H9 (cell line): ENCODE results near the gene IGSF1. TPM values are rescaled to one million over a fixed set of nuclear protein-coding genes. Genes with fewer than 3 reads are reported as not detected.

ENCODE experiments used
- DNase-seq: peaks from one replicate; pipeline ENCODE4 v3.0.0-alpha.2; 2017
- H2AFZ ChIP-seq: one replicate; pipeline ENCODE4 v1.6.1; 2013; ENCODE audit warnings: mild to moderate bottlenecking, low read length, control low read depth, moderate library complexity
- H2AK5ac ChIP-seq: 2 replicates; pipeline ENCODE4 v1.6.1; 2013; ENCODE audit warnings: low read length, control low read depth, mixed read lengths; ENCODE audit not compliant: insufficient read length
- H2BK120ac ChIP-seq: one replicate; pipeline ENCODE4 v1.6.1; 2013; ENCODE audit warnings: low read depth, mild to moderate bottlenecking, low read length, control low read depth, inconsistent platforms; ENCODE audit not compliant: poor library complexity, severe bottlenecking
- H2BK12ac ChIP-seq: 2 replicates; pipeline ENCODE4 v1.6.1; 2013; ENCODE audit warnings: low read length, control low read depth, mixed read lengths, low read depth; ENCODE audit not compliant: insufficient read length
- H2BK15ac ChIP-seq: 2 replicates; pipeline ENCODE4 v1.6.1; 2013; ENCODE audit warnings: low read depth, low read length, control low read depth
- H2BK20ac ChIP-seq: one replicate; pipeline ENCODE4 v1.6.1; 2013; ENCODE audit warnings: low read depth, mild to moderate bottlenecking, low read length, control low read depth, inconsistent platforms; ENCODE audit not compliant: poor library complexity, severe bottlenecking
- H2BK5ac ChIP-seq: 2 replicates; pipeline ENCODE4 v1.6.1; 2013; ENCODE audit warnings: low read length, control low read depth, mixed read lengths; ENCODE audit not compliant: insufficient read length
- H3K14ac ChIP-seq: 2 replicates; pipeline ENCODE4 v1.6.1; 2013; ENCODE audit warnings: low read length, control low read depth; ENCODE audit not compliant: insufficient read depth
- H3K18ac ChIP-seq: 2 replicates; pipeline ENCODE4 v1.6.1; 2013; ENCODE audit warnings: low read depth, mild to moderate bottlenecking, mixed read lengths, low read length, control low read depth; ENCODE audit not compliant: insufficient read length
- H3K23ac ChIP-seq: 2 replicates; pipeline ENCODE4 v1.6.1; 2013; ENCODE audit warnings: low read length, control low read depth, mixed read lengths, low read depth; ENCODE audit not compliant: insufficient read length
- H3K23me2 ChIP-seq: 2 replicates; pipeline ENCODE4 v1.6.1; 2013; ENCODE audit warnings: low read depth, mild to moderate bottlenecking, mixed read lengths, low read length, control low read depth; ENCODE audit not compliant: insufficient read length, poor library complexity, severe bottlenecking
- H3K27ac ChIP-seq: 2 replicates; pipeline ENCODE4 v1.5.1; 2013; ENCODE audit warnings: low read length, control low read depth, mixed read lengths, low read depth; ENCODE audit not compliant: insufficient read length
- H3K27me3 ChIP-seq: 2 replicates; pipeline ENCODE4 v1.6.1; 2013; ENCODE audit warnings: low read length, control low read depth, inconsistent platforms; ENCODE audit not compliant: insufficient read depth
- H3K4ac ChIP-seq: 2 replicates; pipeline ENCODE4 v1.6.1; 2013; ENCODE audit warnings: low read depth, mild to moderate bottlenecking, control low read depth, inconsistent platforms, low read length, moderate library complexity
- H3K4me1 ChIP-seq: 2 replicates; pipeline ENCODE4 v1.6.1; 2013; ENCODE audit warnings: low read length, control low read depth, inconsistent platforms; ENCODE audit not compliant: insufficient read depth
- H3K4me2 ChIP-seq: 2 replicates; pipeline ENCODE4 v1.6.1; 2013; ENCODE audit warnings: low read length, control low read depth, mixed read lengths; ENCODE audit not compliant: insufficient read length, insufficient read depth
- H3K56ac ChIP-seq: 2 replicates; pipeline ENCODE4 v1.6.1; 2013; ENCODE audit warnings: low read depth, mild to moderate bottlenecking, mixed read lengths, low read length, control low read depth; ENCODE audit not compliant: insufficient read length
- H3K79me1 ChIP-seq: 2 replicates; pipeline ENCODE4 v1.6.1; 2013; ENCODE audit warnings: low read depth, mild to moderate bottlenecking, moderate library complexity, low read length, control low read depth, inconsistent platforms; ENCODE audit not compliant: insufficient read depth, poor library complexity, severe bottlenecking
- H3K79me2 ChIP-seq: 2 replicates; pipeline ENCODE4 v1.6.1; 2013; ENCODE audit warnings: low read length, control low read depth, inconsistent platforms; ENCODE audit not compliant: insufficient read depth
- H3K9ac ChIP-seq: 2 replicates; pipeline ENCODE4 v1.6.1; 2013; ENCODE audit warnings: low read length, control low read depth, mixed read lengths; ENCODE audit not compliant: insufficient read length; ENCODE audit errors: extremely low read depth
- H3K9me3 ChIP-seq: one replicate; pipeline ENCODE4 v1.6.1; 2013; ENCODE audit warnings: low read depth, low read length, inconsistent platforms; ENCODE audit not compliant: control insufficient read depth
- H3T11ph ChIP-seq: one replicate; pipeline ENCODE4 v1.6.1; 2013; ENCODE audit warnings: mild to moderate bottlenecking, low read length, control low read depth, inconsistent platforms
- H4K20me1 ChIP-seq: one replicate; pipeline ENCODE4 v1.6.1; 2013; ENCODE audit not compliant: control insufficient read depth, insufficient read length, insufficient read depth
- H4K5ac ChIP-seq: 2 replicates; pipeline ENCODE4 v1.6.1; 2013; ENCODE audit warnings: low read depth, mild to moderate bottlenecking, mixed read lengths, low read length, control low read depth; ENCODE audit not compliant: insufficient read length
- H4K8ac ChIP-seq: replicated peaks from 2 replicates; pipeline ENCODE4 v1.6.1; 2013; ENCODE audit warnings: low read length, control low read depth, mixed read lengths, low read depth; ENCODE audit not compliant: insufficient read length
- H4K91ac ChIP-seq: 2 replicates; pipeline ENCODE4 v1.6.1; 2013; ENCODE audit warnings: low read depth, mild to moderate bottlenecking, moderate library complexity, mixed read lengths, low read length, control low read depth; ENCODE audit not compliant: insufficient read length
- H3K27ac Mint-ChIP-seq, 3 experiments: 2 replicates in 2 of 3; 3 replicates in 1 of 3; pipeline ENCODE4 v1.8.0; 2020 to 2021; ENCODE audit warnings: mixed read lengths in 3 of 3, mild to moderate bottlenecking in 1 of 3, moderate library complexity in 1 of 3
- H3K27me3 Mint-ChIP-seq: 2 replicates; pipeline ENCODE4 v1.8.0; 2021; ENCODE audit warnings: low read depth, mild to moderate bottlenecking, moderate library complexity, mixed read lengths
- H3K36me3 Mint-ChIP-seq, 3 experiments: 2 replicates in 2 of 3; 3 replicates in 1 of 3; pipeline ENCODE4 v1.8.0; 2020 to 2021; ENCODE audit warnings: low read depth in 3 of 3, mixed read lengths in 3 of 3; ENCODE audit not compliant: insufficient read depth in 1 of 3
- H3K4me1 Mint-ChIP-seq, 2 experiments: 2 replicates each; pipeline ENCODE4 v1.8.0; 2020; ENCODE audit warnings: mixed read lengths in 2 of 2
- H3K4me3 Mint-ChIP-seq, 2 experiments: 2 replicates in 1 of 2; 3 replicates in 1 of 2; pipeline ENCODE4 v1.8.0; 2020 to 2021; ENCODE audit warnings: mild to moderate bottlenecking in 2 of 2, mixed read lengths in 2 of 2, moderate library complexity in 1 of 2
- H3K9me3 Mint-ChIP-seq, 2 experiments: 2 replicates in 1 of 2; 3 replicates in 1 of 2; pipeline ENCODE4 v1.8.0; 2020; ENCODE audit warnings: mild to moderate bottlenecking in 2 of 2, mixed read lengths in 2 of 2, moderate library complexity in 1 of 2
- WGBS: extraction: QIAGEN DNeasy Blood & Tissue Kit; methylation state at CpG from one replicate; pipeline ENCODE4 v1.1.7; 2013; ENCODE audit warnings: missing lambda C conversion rate, low lambda C conversion rate, mixed read lengths; ENCODE audit not compliant: insufficient read length; ENCODE audit errors: extremely low coverage; 5-methylcytosine and 5-hydroxymethylcytosine counted together
- total RNA-seq: library from RNA; stranded (reverse); gene quantifications from 2 replicates; pipeline ENCODE4 v1.2.1, GENCODE V29; 2021
- TF ChIP-seq, protein P1 (sequence below): fragments of 200-600 bp; sonication (generic); conservative IDR thresholded peaks from 3 replicates; pipeline ENCODE4 v1.8.0; 2021; ENCODE audit warnings: antibody characterized with exemption, mild to moderate bottlenecking

Gene IGSF1
- total RNA-seq, 1 experiment from 2014 or later = 12.5 TPM

DNA sequence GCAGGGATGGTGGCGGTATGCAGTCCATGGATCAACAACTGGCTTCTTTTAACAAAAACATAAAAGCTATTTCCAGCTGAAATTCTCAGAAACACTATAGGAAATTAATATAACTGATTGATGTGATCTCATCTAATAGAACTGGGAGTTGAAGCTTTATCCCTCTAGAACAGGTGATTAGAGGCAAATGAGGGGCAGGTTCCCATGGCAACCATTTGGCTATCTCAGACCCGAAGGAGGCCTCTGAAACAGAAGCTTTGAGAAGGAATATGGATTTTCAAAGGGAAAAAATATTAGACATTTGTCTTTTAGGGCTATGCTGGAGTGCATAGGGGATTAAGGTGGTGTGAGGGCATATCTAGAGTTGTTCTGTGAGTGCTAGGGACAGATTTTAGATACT is 50.0 kb downstream of the IGSF1 start:
- Histone ChIP-seq H3T11ph (no peak overlapping the region), H3K4me1 (no peaks in the 10 kb centered on the region), H3K27ac (no peak overlapping the region), H3K56ac (no peak overlapping the region), H4K91ac (no peak overlapping the region), H3K4ac (no peak overlapping the region), H4K20me1 (no peaks in the 10 kb centered on the region), H2BK12ac (no peak overlapping the region), H3K18ac (no peak overlapping the region), H3K27me3 (no peaks in the 10 kb centered on the region), H2BK5ac (no peak overlapping the region), H4K5ac (no peak overlapping the region), H3K14ac (no peak overlapping the region), H2AK5ac (no peak overlapping the region), H3K79me2 (no peaks in the 10 kb centered on the region), H3K79me1 (no peaks in the 10 kb centered on the region), H3K23me2 (no peaks in the 10 kb centered on the region), H3K9me3 (no peaks in the 10 kb centered on the region), H2BK15ac (no peak overlapping the region; the same call in 1 of the 2 replicates), H4K8ac (no peak overlapping the region), H2BK120ac (no peak overlapping the region), H3K23ac (no peak overlapping the region), H3K4me2 (no peak overlapping the region), H3K9ac (no peak overlapping the region), H2BK20ac (no peak overlapping the region), H2AFZ (no peak overlapping the region)
- Mint-ChIP-seq H3K27ac (no peak overlapping the region), H3K4me3 (no peak overlapping the region), H3K4me1 (peaks cover 2 to 4% of the 10 kb centered on the region in 2 experiments; a peak in 3 of 4 replicates), H3K9me3 (no peaks in the 10 kb centered on the region), H3K36me3 (no peaks in the 10 kb centered on the region), H3K27me3 (peaks cover 2% of the 10 kb centered on the region)
- no CpG with 5 or more reads among the region's 2 CpGs for WGBS
- TF ChIP-seq, protein P1, sequence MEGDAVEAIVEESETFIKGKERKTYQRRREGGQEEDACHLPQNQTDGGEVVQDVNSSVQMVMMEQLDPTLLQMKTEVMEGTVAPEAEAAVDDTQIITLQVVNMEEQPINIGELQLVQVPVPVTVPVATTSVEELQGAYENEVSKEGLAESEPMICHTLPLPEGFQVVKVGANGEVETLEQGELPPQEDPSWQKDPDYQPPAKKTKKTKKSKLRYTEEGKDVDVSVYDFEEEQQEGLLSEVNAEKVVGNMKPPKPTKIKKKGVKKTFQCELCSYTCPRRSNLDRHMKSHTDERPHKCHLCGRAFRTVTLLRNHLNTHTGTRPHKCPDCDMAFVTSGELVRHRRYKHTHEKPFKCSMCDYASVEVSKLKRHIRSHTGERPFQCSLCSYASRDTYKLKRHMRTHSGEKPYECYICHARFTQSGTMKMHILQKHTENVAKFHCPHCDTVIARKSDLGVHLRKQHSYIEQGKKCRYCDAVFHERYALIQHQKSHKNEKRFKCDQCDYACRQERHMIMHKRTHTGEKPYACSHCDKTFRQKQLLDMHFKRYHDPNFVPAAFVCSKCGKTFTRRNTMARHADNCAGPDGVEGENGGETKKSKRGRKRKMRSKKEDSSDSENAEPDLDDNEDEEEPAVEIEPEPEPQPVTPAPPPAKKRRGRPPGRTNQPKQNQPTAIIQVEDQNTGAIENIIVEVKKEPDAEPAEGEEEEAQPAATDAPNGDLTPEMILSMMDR = no peak
- DNase-seq = no peak
